Right lung (tissue), 5 donors: Measurements from ENCODE around the gene CYRIA. TPM values are rescaled to one million over a fixed set of nuclear protein-coding genes. Genes with fewer than 3 reads are reported as not detected.

Experiments
- DNase-seq, 2 donors: peaks; one replicate each; pipeline ENCODE4 v3.0.0-alpha.2; 2013
- polyA plus RNA-seq, 5 donors: library from polyadenylated mRNA; unstranded; fragments of 120-200 nt; gene quantifications; one replicate each; pipeline versions ENCODE4 v1.2.1 to v1.2.3, GENCODE V29; 2013; ENCODE audit warnings: inconsistent platforms in 1 of 5, low replicate concordance in 1 of 5; ENCODE audit not compliant: insufficient read length in 5 of 5, insufficient read depth in 1 of 5

CYRIA gene
- polyA plus RNA-seq, 5 donors = 10.7 to 17.0 (median 14.8) TPM

GRCh38 chr2:16652296-16653082 is 13.1 kb downstream of the CYRIA start:
- DNase-seq = peak; percentile 45 to 59

- no peak for DNase-seq
Measured at GRCh38 chr2:16650287-16651249, 15.1 kb downstream of the CYRIA start.

GRCh38 chr2:16649353-16650286 is 16.0 kb downstream of the CYRIA start:
- DNase-seq = no peak

DNA sequence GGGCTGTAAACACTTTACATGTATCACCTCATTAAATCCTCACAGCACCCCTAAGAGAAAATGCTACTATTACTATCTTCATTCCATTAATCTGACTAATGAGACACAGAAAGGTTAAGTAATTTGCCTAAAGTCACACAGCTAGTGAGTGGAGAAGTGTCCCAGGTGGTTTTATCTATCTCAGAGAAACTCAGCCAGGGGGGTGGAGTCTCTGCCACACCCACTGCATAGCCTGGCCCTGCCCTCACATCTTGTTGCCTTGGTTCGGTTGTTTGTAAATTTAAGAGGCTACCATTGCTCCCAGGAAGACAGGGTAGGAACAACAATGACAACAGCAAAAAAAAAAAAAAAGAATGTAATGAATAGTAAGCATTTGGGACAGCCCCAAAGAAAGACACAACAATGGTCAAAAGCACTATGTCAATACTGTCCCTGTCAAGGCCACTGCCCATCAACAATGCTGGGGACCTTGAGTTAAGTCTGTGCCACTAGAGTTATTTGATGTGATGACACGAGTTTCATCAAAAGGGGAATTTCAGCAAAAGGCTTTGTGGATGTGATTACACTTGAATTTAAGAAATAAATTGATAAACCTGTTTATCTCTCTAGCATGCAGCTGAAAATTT is 17.5 kb downstream of the CYRIA start:
- no peak for DNase-seq

DNA sequence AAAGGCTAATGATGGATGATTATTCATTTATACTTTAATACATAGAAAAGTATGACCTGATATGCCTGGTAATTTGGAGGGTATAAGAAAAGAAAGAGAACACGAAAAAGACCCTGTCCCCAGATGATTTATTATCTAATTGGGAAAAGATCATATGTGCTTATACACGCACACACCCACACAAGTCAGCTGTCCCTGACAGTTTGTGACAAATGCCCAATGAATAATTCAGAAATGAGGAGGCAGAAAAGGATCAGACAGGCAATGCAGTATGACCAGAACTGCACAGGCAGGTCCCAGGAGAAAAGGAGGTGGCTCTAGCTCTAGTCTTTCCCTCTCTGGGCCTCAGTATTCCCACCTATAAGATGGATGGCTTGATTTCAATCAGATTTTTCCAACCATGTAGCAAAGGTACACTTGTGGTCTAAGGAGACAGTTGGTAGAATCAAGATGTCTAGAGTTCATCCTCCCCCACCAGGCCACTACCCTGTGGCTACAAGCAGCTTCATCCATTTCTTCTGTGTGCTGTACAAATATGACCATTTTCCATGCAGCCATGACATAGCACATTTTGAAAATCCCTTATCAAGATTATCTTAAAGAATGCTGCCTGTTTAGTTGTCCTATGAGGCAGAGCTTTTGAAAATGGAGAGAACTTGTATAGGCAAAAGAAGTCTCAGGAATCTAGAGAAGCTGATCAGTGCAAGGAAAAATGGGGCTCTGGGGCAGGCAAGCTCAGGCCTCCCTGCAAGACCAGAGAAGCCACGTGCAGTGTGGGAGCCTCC is 19.7 kb downstream of the CYRIA start:
- no peak for DNase-seq

DNA sequence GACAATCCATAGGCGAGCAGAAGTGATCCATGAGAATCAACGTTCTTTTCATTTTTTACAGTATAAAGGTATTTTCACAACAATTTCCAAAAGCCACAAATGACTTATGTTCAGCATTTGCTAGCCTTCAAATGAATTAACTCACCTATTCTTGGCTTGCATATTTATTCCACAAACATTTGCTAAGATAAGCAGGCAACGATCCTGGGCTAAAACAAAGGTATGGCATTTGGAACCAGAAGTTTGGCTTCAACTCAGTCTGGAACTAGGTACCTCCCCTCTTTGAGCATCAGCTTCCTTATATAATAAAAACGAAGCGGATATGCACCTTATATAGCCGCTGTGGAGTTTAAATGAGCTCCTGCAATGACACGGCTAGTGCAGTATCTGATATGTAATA is 20.5 kb downstream of the CYRIA start:
- no peak for DNase-seq

GRCh38 chr2:16644221-16644925 is 21.3 kb downstream of the CYRIA start:
- DNase-seq = no peak

DNA sequence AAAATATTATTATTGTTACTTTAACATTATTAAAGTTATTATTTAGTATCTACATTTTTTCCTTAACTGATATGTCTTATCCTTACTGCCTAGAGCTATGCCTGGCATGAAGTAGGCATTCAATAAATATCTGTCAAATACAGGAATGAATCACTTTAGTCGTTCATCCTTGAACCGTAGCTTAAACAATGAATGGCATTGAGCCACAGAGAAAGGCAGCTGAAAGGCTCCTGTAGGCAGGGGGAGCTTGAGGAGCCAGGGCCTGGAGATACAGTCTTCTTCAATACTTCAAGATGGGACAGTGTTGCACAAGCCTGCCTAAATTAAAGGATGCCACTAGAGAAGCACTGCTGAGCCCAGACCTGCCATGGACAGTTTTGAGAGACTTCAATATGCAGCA is 22.5 kb downstream of the CYRIA start:
- no peak for DNase-seq

DNA sequence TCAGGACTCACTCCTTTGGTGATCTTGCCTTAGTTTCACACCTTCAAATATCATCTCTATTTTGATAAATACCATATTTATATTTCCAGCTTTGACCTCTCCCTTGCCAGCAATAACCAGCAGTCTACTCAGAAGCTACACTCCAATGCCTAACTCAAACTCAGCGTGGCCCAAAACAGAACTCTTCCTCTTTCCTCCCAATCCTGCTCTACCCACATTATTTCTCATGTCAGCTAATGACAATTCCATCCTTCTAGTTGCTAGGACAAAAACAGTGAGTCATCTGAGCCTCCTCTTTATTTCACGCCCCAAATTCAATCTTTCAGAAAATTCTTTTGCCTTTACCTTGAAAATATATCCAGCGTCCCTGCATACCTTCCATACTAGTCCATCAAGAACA is 23.5 kb downstream of the CYRIA start:
- no peak for DNase-seq

GRCh38 chr2:16641509-16641908 is 24.1 kb downstream of the CYRIA start:
- no peak for DNase-seq

DNA sequence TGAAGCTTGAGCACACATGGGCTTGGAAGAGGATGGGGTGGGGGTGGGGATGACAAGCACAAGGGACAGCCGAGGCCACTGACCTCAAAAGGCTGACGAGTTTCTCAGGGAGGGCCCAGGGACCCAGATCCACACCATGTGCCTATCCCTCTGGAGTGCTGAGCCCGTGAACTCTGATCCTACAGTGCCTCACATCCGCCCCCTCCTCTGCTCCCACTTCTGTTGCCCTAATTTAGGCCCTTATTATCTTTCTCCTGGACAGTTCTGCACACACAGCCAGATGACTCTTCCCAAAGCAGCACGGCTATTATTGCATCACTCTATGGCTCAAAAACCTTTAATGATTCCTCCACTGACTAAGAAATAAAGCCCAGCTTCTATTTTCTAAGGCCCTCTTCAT is 24.8 kb downstream of the CYRIA start:
- no peak for DNase-seq

- no peak for DNase-seq
Measured at GRCh38 chr2:16640001-16640700, 25.5 kb downstream of the CYRIA start.

- DNase-seq = no peak
Measured at GRCh38 chr2:16639431-16639830, 26.2 kb downstream of the CYRIA start.

DNA sequence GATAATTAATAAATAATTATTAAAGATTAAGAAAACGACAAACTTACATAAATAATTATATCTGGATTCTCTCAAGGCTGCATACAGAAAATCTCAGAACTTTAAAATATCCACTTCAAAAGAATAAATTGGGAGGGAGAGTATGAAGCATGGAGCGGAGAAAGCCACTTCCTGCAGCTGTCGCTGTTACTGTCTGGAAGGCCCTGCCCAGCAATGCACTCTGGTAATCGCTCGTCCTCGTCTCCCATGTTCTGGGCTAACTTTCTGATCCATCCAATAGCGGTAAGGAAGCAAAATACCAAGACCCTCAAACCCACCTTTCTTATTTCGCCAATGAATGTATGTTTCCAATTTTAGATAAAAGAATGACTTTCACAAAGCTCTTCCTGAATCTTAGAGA is 26.7 kb downstream of the CYRIA start:
- no peak for DNase-seq

DNA sequence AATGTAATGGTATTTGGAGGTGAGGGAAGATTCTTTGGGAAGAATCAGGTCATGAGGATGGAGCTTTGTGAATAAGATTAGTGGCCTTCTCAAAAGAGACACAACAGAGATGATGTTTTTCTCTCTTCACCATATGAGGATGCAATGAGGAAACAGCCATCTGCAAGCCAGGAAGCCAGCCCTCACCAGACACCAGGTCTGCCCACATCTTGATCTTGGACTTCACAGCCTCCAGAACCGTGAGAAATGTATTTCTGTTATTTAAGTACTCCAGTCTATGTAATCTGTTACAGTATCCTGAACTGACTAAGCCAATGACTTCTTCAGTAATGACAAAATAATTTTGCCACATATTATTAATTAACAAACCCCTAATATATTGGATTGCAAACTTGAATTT is 28.3 kb downstream of the CYRIA start:
- DNase-seq = no peak

DNA sequence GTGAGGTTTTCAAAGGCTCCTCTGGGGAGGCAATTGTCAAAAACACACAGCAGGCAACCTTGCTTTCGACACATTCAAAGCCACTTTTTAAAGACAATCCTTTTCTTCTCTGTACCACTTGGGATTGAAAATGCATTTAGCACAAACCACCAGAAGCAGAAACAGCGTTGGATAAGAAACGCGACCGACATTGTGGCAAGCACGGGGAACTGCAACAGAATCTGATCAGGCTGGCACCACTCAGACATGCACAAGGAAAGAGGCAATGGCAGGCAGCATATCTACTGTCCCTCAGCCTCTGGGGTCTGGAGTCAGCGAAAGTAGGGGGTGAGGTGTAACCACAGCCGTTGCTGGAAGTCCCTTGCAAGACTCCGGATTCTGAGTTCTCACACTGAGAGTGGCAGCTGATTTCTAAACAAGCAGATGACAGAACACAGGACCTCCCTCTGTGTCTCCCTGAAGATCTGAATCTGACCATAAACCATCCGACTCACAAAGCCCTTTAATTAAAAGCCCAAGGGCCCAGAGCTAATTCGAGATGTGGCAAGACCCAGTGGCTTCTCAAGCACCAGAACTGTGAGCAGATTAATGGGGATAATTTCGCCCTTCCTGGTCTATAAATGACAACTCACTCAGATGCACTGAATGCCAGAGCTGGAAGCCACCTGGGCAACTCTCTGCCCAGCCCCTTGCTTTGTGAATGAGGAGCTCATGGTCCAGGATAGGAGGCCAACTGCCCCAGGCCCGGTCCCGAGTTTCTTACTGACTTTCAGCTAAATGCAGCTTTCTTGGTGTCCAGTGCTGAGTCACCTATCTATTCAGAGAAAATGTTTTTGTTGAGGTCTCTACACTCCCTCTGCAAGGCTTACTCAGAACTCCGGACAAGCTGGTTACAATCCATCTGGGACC is 29.6 kb downstream of the CYRIA start:
- no peak for DNase-seq

- DNase-seq = no peak
Measured at GRCh38 chr2:16633621-16634430, 31.8 kb downstream of the CYRIA start.
